ENCODE measurements around the gene IKZF3. TPM values are rescaled to one million over a fixed set of nuclear protein-coding genes. Genes with fewer than 3 reads are reported as not detected.

IKZF3 gene
- total RNA-seq, result not detected in 2 replicates

DNA sequence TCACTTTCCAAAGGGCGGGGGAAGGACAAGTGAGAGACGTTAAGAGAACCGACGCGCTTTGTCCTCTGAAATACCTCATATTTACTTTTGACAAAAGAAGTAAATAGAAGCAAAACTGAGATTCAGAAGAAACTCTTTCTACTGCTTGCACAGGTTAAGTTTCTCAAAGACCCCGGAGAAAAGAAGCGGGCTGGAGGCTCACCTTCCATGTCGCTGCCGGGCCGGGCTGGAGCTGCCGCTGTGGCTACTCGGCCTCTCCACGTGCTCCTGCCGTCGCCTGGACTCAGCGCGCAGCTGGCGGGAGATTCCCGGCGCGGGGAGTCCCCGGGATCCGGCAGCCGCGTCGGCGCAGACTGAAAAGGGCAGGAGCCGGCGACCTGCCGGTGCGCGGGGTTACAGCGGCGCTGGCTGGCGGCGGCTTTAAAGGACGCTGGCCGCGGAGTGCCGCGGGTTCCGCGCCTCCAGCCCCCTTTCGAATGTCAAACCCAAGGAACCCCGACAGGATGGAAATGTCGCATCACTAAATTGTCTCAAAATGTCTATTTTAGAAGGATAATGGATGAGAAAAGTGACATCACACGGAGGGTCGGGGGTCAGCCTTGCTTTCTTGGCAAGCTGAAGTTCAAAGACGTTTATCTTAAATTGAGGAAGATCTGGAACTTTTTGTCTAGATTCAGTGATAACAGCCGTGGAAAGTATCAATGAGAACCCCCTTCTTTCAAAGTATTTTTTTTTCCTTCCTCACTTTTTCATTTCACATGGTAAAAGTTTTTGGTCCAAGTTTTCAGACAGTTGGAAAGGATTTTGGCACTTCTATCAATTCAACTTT lies at the start of gene IKZF3:
Gene IKZF3 (minus strand): TSS at position 395 of the 829 bp plus-strand sequence. CDS start 186 bp downstream, at position 209.

DNA sequence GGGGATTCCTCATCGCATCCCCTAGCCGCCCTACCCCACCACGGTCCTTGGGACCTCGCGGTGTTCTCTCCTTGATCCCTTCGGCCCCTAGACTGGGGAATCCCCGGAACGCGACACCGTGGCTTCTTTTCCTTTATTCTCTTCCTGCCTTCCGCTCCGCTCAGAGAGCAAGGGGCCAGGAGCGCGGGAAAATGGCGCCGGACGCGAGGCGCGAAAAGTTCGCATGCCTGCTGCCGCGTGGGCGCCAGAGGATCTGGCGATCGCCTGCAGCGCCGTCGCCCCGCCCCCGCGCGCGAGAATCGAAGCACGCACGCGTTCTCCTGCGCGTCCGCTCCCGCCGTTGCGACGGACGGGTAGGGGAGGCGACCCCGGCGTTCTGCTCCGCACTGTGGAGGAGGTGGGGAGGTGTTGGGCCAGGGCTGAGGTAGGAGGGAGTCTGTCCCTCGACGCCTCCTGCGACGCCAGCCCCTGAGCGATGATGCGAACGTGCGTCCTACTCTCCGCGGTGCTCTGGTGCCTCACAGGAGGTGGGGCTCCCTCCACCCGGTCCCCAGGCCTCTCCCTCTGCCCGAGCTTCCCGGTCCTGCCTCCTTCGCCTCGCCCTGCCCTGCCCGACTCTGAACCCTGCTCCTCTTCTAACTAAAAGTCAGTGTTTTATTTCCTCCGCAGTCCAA lies 3.9 kb upstream of the IKZF3 start, which contains the start of gene ZPBP2:
Gene ZPBP2 (plus strand): TSS at position 323 of the 674 bp plus-strand sequence. CDS start 153 bp downstream, at position 476.

DNA sequence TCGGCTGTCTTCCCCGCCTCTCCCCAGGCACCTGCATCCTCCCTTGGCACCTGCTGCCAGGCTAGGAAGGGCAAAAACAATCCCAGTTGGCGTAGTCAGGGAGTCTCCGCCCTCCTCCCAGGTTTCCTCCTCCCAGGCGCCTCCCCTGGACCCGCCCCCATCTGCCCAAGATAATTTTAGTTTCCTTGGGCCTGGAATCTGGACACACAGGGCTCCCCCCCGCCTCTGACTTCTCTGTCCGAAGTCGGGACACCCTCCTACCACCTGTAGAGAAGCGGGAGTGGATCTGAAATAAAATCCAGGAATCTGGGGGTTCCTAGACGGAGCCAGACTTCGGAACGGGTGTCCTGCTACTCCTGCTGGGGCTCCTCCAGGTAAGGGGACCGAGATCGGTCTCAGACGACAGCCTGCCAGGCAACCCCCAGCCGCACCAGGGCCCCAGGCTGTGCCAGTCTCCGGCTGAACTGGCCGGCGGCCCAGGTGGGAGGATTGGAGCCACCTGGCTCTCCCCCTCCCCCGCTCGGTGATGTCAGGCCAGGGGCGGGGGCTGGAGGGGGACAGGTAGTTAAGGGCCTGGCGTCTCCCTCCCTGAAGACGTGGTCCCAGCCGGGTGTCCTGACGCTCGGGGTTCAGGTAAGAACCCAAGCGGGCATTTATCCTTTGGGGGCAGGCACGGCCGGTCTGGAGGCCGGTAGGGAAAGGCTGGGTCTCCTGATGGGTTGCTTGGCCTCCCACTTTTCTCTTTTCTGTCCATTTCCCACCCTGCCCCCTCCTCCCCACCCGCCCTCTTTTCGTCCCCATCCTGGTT lies 126.1 kb downstream of the IKZF3 start, which contains the start of gene GRB7:
Gene GRB7 (plus strand): TSS at position 179 of the 808 bp plus-strand sequence. CDS start 4,364 bp downstream, outside the sequence.

DNA sequence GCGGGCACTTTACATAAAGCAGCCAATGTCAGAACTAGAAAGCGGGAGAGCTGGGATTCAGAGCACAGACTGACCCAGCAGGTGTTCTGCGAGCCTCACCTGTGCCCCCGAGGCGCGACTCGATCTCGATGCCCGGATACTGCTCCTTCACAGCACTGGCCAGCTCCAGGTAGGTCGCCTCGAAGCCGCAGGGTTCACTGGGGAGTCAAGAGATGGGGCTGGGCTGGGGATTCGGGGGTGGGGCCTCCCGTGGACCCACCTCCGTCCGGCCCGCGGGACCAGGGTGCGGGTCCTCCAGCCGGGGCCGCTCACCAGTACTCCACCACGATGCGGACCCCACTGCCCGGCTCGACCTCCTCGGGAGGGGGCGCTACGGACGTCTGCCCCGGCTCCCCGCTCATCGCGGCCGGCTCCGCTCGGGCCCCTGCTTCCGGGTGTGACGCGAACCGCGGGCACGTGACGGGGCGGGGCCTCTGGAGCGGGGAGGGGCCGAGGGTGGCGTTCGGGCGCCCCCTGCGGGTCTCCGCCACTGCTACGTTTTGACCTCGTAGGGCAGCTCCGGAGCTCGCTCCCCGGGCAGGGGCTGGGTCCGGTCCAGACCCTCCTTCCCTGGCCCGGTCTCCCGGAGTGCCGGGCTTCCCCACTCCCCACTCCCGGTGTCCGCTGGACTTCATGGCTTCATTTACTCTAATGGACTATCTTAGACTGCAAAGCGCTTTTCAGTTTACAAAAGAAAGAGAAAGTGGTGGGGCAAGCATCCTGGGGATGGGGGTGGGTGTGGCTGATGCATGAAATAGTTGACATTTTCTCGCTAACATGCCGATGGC lies 133.8 kb downstream of the IKZF3 start, which contains the start of gene MIEN1:
Gene MIEN1 (minus strand): TSS at position 438 of the 827 bp plus-strand sequence. CDS start 37 bp downstream, at position 401.

Other genes starting within 250 kb of the IKZF3 start
- not detected in 2 replicates for gene PPP1R1B, start 237.4 kb downstream of the IKZF3 start, total RNA-seq
- gene STARD3, start 227.2 kb downstream of the IKZF3 start, total RNA-seq, result 25.6 and 34.7 TPM in 2 replicates
- 0.15 TPM in 1 of 2 replicates, not detected in the other for gene TCAP, start 199.0 kb downstream of the IKZF3 start, total RNA-seq
- 0.20 TPM in 1 of 2 replicates, not detected in the other for gene PNMT, start 195.9 kb downstream of the IKZF3 start, total RNA-seq
- 3.0 and 3.1 TPM in 2 replicates for gene PGAP3, start 176.3 kb downstream of the IKZF3 start, total RNA-seq
- gene ERBB2, start 164.2 kb downstream of the IKZF3 start, total RNA-seq, result 12.5 and 13.5 TPM in 2 replicates
- 77.2 and 85.3 TPM in 2 replicates for gene MIEN1, start 133.8 kb downstream of the IKZF3 start, total RNA-seq
- 0.27 and 0.30 TPM in 2 replicates for gene GRB7, start 126.4 kb downstream of the IKZF3 start, total RNA-seq
- not detected in 2 replicates for gene ZPBP2, start 3.9 kb upstream of the IKZF3 start, total RNA-seq
- 0.53 and 1.8 TPM in 2 replicates for gene GSDMB, start 54.3 kb upstream of the IKZF3 start, total RNA-seq
- 15.5 and 19.0 TPM in 2 replicates for gene ORMDL3, start 63.3 kb upstream of the IKZF3 start, total RNA-seq
- gene LRRC3C, start 63.4 kb upstream of the IKZF3 start, total RNA-seq, result not detected in 2 replicates
- not detected in 2 replicates for gene GSDMA, start 98.7 kb upstream of the IKZF3 start, total RNA-seq
- 144 and 176 TPM in 2 replicates for gene PSMD3, start 116.5 kb upstream of the IKZF3 start, total RNA-seq
- gene CSF3, start 151.1 kb upstream of the IKZF3 start, total RNA-seq, result 8.3 and 11.3 TPM in 2 replicates
- 95.3 and 99.0 TPM in 2 replicates for gene MED24, start 190.1 kb upstream of the IKZF3 start, total RNA-seq
- gene THRA, start 198.7 kb upstream of the IKZF3 start, total RNA-seq, result 11.7 and 16.3 TPM in 2 replicates
- gene NR1D1, start 236.3 kb upstream of the IKZF3 start, total RNA-seq, result 0.87 and 1.7 TPM in 2 replicates